Measurements from ENCODE around the gene ARHGAP18.
A peak's percentile ranks its signal among the peaks of the same experiment; 100 is the strongest.

The ARHGAP18 gene

GRCh38 chr6:129709769-129710449 lies at the start of gene ARHGAP18:
Gene ARHGAP18, minus strand, starts transcription at chr6:129710177. Its CDS starts 41 bp downstream, at chr6:129710136.
- peak; percentile 16 for FAIRE-seq

- FAIRE-seq: no peak
Observed at GRCh38 chr6:129755787-129756186, 45.8 kb upstream of the ARHGAP18 start.

GRCh38 chr6:129754750-129755149 lies 44.8 kb upstream of the ARHGAP18 start:
- no peak for FAIRE-seq

GRCh38 chr6:129753422-129753821 lies 43.4 kb upstream of the ARHGAP18 start:
- FAIRE-seq: no peak

GRCh38 chr6:129751384-129751783 lies 41.4 kb upstream of the ARHGAP18 start:
- FAIRE-seq: no peak

- no peak for FAIRE-seq
Observed at GRCh38 chr6:129750360-129750759, 40.4 kb upstream of the ARHGAP18 start.

GRCh38 chr6:129749749-129750120 lies 39.8 kb upstream of the ARHGAP18 start:
- no peak for FAIRE-seq

GRCh38 chr6:129748901-129749748 lies 39.1 kb upstream of the ARHGAP18 start:
- no peak for FAIRE-seq

GRCh38 chr6:129748212-129748900 lies 38.4 kb upstream of the ARHGAP18 start:
- peak; percentile 34 for FAIRE-seq

GRCh38 chr6:129747588-129748112 lies 37.7 kb upstream of the ARHGAP18 start:
- FAIRE-seq: no peak

- no peak for FAIRE-seq
Observed at GRCh38 chr6:129744880-129745237, 34.9 kb upstream of the ARHGAP18 start.

GRCh38 chr6:129744201-129744879 lies 34.4 kb upstream of the ARHGAP18 start:
- FAIRE-seq: no peak

- no peak for FAIRE-seq
Observed at GRCh38 chr6:129740013-129740412, 30.0 kb upstream of the ARHGAP18 start.

GRCh38 chr6:129736105-129736504 lies 26.1 kb upstream of the ARHGAP18 start:
- FAIRE-seq: no peak

GRCh38 chr6:129733290-129733689 lies 23.3 kb upstream of the ARHGAP18 start:
- no peak for FAIRE-seq

GRCh38 chr6:129732542-129732941 lies 22.6 kb upstream of the ARHGAP18 start:
- no peak for FAIRE-seq

GRCh38 chr6:129732034-129732433 lies 22.1 kb upstream of the ARHGAP18 start:
- FAIRE-seq: no peak

- no peak for FAIRE-seq
Observed at GRCh38 chr6:129731428-129731827, 21.5 kb upstream of the ARHGAP18 start.

- FAIRE-seq: no peak
Observed at GRCh38 chr6:129730477-129731165, 20.6 kb upstream of the ARHGAP18 start.

GRCh38 chr6:129726650-129727049 lies 16.7 kb upstream of the ARHGAP18 start:
- FAIRE-seq: no peak

GRCh38 chr6:129725341-129725740 lies 15.4 kb upstream of the ARHGAP18 start:
- no peak for FAIRE-seq

GRCh38 chr6:129719692-129720091 lies 9.7 kb upstream of the ARHGAP18 start:
- no peak for FAIRE-seq

All from A204.1 (cell line).